Psoas muscle (tissue), 8 donors: ENCODE measurements around the gene MYO7A. TPM values are rescaled to one million over a fixed set of nuclear protein-coding genes. Genes with fewer than 3 reads are reported as not detected.

ENCODE experiments used
- ATAC-seq, 4 donors: fragments of 200-7000 bp; cut with Tn5 transposase; one replicate each; pipeline ENCODE4 v1.9.1; 2020; ENCODE audit warnings: moderate library complexity in 3 of 4, mild to moderate bottlenecking in 2 of 4
- DNase-seq, 2 donors: peaks; one replicate each; pipeline ENCODE4 v3.0.0-alpha.2; 2020
- H3K27ac ChIP-seq: fragments of 200-600 bp; one replicate; pipeline ENCODE4 v1.8.0; 2022
- H3K27me3 ChIP-seq, 3 donors: fragments of 200-600 bp in 1 of 3; one replicate each; pipeline versions ENCODE4 v1.6.1 to v1.8.0; 2013 to 2022; ENCODE audit warnings: low read length in 2 of 3, mild to moderate bottlenecking in 2 of 3, moderate library complexity in 1 of 3; ENCODE audit not compliant: insufficient read depth in 3 of 3
- H3K36me3 ChIP-seq, 2 donors: fragments of 200-600 bp in 1 of 2; one replicate each; pipeline versions ENCODE4 v1.6.1 to v1.8.0; 2013 to 2022; ENCODE audit warnings: low read depth in 1 of 2, mild to moderate bottlenecking in 1 of 2, moderate library complexity in 1 of 2; ENCODE audit not compliant: insufficient read depth in 1 of 2
- H3K4me1 ChIP-seq: fragments of 200-600 bp; one replicate; pipeline ENCODE4 v1.8.0; 2022
- H3K4me3 ChIP-seq: fragments of 200-600 bp; one replicate; pipeline ENCODE4 v1.8.0; 2022; ENCODE audit warnings: mild to moderate bottlenecking
- H3K9me3 ChIP-seq: fragments of 200-600 bp; one replicate; pipeline ENCODE4 v1.8.0; 2022
- CTCF ChIP-seq: fragments of 200-600 bp; IDR thresholded peaks from one replicate; pipeline ENCODE4 v1.8.0; 2022; ENCODE audit warnings: antibody characterized with exemption
- WGBS, 3 donors: extraction: QIAGEN DNeasy Blood & Tissue Kit; methylation state at CpG; one replicate each; pipeline versions ENCODE4 v1.1.6 to v1.1.7; 2013; 5-methylcytosine and 5-hydroxymethylcytosine counted together
- intact Hi-C, 2 donors: fragments of 100-400 bp; cut with DNase I; formaldehyde crosslinking; loops; one replicate each; pipeline versions ENCODE4 v1.11.0 to v1.14.2; 2022
- polyA plus RNA-seq, 3 donors: library from polyadenylated mRNA; stranded (reverse); fragments of 200-250 nt; gene quantifications; one replicate each; pipeline ENCODE4 v1.2.3, GENCODE V29; 2013
- total RNA-seq, 4 donors: library from RNA; stranded (reverse); fragmentation: NEBNext Ultra II Directional in 2 of 4; extraction: Animal tissue kit (Norgen Biotek cat#: 25700) in 2 of 4; gene quantifications; one replicate each; pipeline versions ENCODE4 v1.2.1 to v1.2.4, GENCODE V29; 2021 to 2023
- donor health status: healthy with polysubstance abuse.
- donor health status: DM: no; HTN: no; CAD: no; lungs with moderate emphysema.
- donor health status: Bipolar disorder and iron deficiency.
- donor health status: healthy.
- donor health status: DM: yes; HTN: yes; CAD: no.
- donor health status: DM: no; HTN: no; CAD: no.
- donor health status: DM: no; HTN: no; CAD: no.
- donor health status: DM: yes; HTN: yes; CAD: no.

The MYO7A gene
- total and polyA plus RNA-seq, 7 donors: 0.62 to 3.0 (median 2.3) TPM

- intact Hi-C loops: no loop called here
- Histone ChIP-seq H3K4me1 (no peaks in the 10 kb centered on the region), H3K36me3 (no peaks in the 10 kb centered on the region), H3K27ac (no peak overlapping the region), H3K4me3 (no peak overlapping the region), H3K27me3 (peaks cover 0 to 4% (median 0%) of the 10 kb centered on the region in 3 donors), H3K9me3 (peaks cover 13% of the 10 kb centered on the region)
- no peak for DNase-seq
- no peak for TF ChIP-seq CTCF
- WGBS, 3 donors: 77 to 84% (median 78%) methylated on average over 2 of the region's 2 CpGs
- ATAC-seq: no peak
Observed at GRCh38 chr11:77259641-77260040, 131.6 kb downstream of the MYO7A start.

- intact Hi-C loops: no loop called here
- no peak for DNase-seq
- no peak for ATAC-seq
- H3K27me3 ChIP-seq: peaks cover 0 to under 1% (median 0%) of the 10 kb centered on the region in 3 donors
- H3K9me3 ChIP-seq: peaks cover 13% of the 10 kb centered on the region
- no peaks in the 10 kb centered on the region for H3K4me1 ChIP-seq
- no peak overlapping the region for H3K27ac ChIP-seq
- no peak overlapping the region for H3K4me3 ChIP-seq
- H3K36me3 ChIP-seq: no peaks in the 10 kb centered on the region
- TF ChIP-seq CTCF: no peak
Observed at GRCh38 chr11:77262803-77263202, 134.8 kb downstream of the MYO7A start.

Other genes with a start within 250 kb of the MYO7A start
- gene B3GNT6, start 93.8 kb upstream of the MYO7A start, total RNA-seq: under 1 TPM in 1 of 4 donors, not detected in 3; 0.12 TPM
- gene B3GNT6, start 93.8 kb upstream of the MYO7A start, polyA plus RNA-seq: not detected
- gene CAPN5, start 61.3 kb upstream of the MYO7A start, total RNA-seq: 1 to 10 TPM in 2 of 4 donors, under 1 TPM in 2; 0.88 to 1.8 (median 1.1) TPM
- gene CAPN5, start 61.3 kb upstream of the MYO7A start, polyA plus RNA-seq: under 1 TPM; 0.59 to 0.67 (median 0.64) TPM
- gene OMP, start 25.4 kb upstream of the MYO7A start, total RNA-seq: not detected
- under 1 TPM in 1 of 3 donors, not detected in 2; 0.32 TPM for gene OMP, start 25.4 kb upstream of the MYO7A start, polyA plus RNA-seq
- gene GDPD4, start 173.4 kb downstream of the MYO7A start, total RNA-seq: not detected
- not detected for gene GDPD4, start 173.4 kb downstream of the MYO7A start, polyA plus RNA-seq